ENCODE data around the gene POLR1A. TPM values are rescaled to one million over a fixed set of nuclear protein-coding genes. Genes with fewer than 3 reads are reported as not detected.

Gene POLR1A
- total and polyA plus RNA-seq, 2 of the 8 experiments (the other 6 are each of a cell fraction or from before 2014, with no cell fraction given) = 8.9 to 58.1 TPM

DNA sequence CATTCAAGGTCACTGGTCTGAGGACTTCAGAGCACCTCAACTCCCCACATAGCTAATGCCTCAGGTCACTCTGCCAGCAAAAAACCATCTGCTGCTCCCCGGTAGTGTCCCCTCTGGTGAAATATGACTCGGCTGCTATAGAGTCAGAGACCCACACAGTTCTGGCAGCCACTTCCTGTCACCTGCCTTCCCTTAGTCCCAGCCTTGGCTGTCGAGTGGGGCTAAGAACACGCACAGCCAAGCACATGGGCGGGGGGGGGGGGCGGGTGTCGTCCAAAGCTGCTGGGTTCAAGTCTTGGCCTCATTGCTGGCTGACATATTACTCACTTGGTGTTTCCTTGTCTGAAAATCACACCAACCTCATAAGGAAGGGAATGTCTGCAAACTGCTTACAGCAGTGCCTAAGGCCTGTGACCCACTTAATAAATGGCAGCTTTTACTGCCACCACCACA is 37.5 kb downstream of the POLR1A start:
- Histone ChIP-seq H3K23ac (ENCODE audit: insufficient read length) (no peak overlapping the region), H3K27ac (ENCODE audit: low read depth, low read length) (no peak overlapping the region), H3K4me1 (replicated peaks in 1 of 4; ENCODE audit: control insufficient read depth in 3 of 4, insufficient read depth in 4 of 4, low read length in 3 of 4) (no peaks in the 10 kb centered on the region), H3K9ac (replicated peaks in 1 of 4; ENCODE audit: extremely low read depth in 1 of 4, low read depth in 3 of 4, low read length in 3 of 4) (no peak overlapping the region), H2BK120ac (replicated peaks; ENCODE audit: low read depth, low read length) (no peak overlapping the region), H4K5ac (ENCODE audit: insufficient read length, low read depth, low read length) (no peak overlapping the region), H4K20me1 (replicated peaks in 1 of 2; ENCODE audit: control insufficient read depth in 1 of 2, insufficient read depth in 2 of 2, low read length in 2 of 2) (peaks cover 0 to 6% of the 10 kb centered on the region in 2 experiments), H4K91ac (replicated peaks; ENCODE audit: insufficient read length, low read length) (no peak overlapping the region), H2BK15ac (ENCODE audit: low read length) (no peak overlapping the region), H3K4me3 (ENCODE audit: extremely low read depth in 1 of 4, insufficient read depth in 2 of 4, low read depth in 3 of 4, low read length in 4 of 4) (no peak overlapping the region), H2BK20ac (ENCODE audit: low read length) (no peak overlapping the region), H3K36me3 (ENCODE audit: control insufficient read depth in 2 of 4, insufficient read depth in 4 of 4, low read length in 3 of 4) (peaks cover 25 to 76% (median 62%) of the 10 kb centered on the region in 4 experiments), H3K79me2 (ENCODE audit: control insufficient read depth in 1 of 2, insufficient read depth in 2 of 2, low read length in 2 of 2) (no peaks in the 10 kb centered on the region), H3K79me1 (ENCODE audit: low read depth, low read length) (no peaks in the 10 kb centered on the region), H3K4me2 (ENCODE audit: insufficient read depth in 1 of 2, low read depth in 2 of 2, low read length in 2 of 2) (no peak overlapping the region), H3K56ac (replicated peaks; ENCODE audit: insufficient read length, low read depth, low read length) (no peak overlapping the region), H3K18ac (ENCODE audit: extremely low read depth, low read length) (no peak overlapping the region), H2AK5ac (ENCODE audit: low read depth, low read length) (no peak overlapping the region), H3K14ac (ENCODE audit: insufficient read length) (no peak overlapping the region), H2AFZ (ENCODE audit: low read length) (no peak overlapping the region), H3K9me3 (ENCODE audit: insufficient read depth in 2 of 2, low read depth in 1 of 2, low read length in 1 of 2) (no peaks in the 10 kb centered on the region), H2BK12ac (ENCODE audit: low read depth, low read length) (no peak overlapping the region), H3K27me3 (replicated peaks in 1 of 4; ENCODE audit: control insufficient read depth in 3 of 4, extremely low read depth in 1 of 4, insufficient read depth in 3 of 4, low read length in 3 of 4) (no peaks in the 10 kb centered on the region), H3K4ac (replicated peaks; ENCODE audit: insufficient read length, low read depth, low read length) (no peak overlapping the region), H3K23me2 (ENCODE audit: low read depth, low read length) (no peaks in the 10 kb centered on the region), H2BK5ac (ENCODE audit: low read depth, low read length) (no peak overlapping the region), H4K8ac (ENCODE audit: extremely low read depth, insufficient read depth, low read length) (no peak overlapping the region)
- ChIA-PET CTCF (ENCODE audit: partially characterized antibody) (interaction anchor here (1.2 to 4.4 kb wide), 2 partner anchors 11 to 43 kb away, joined by 3 to 27 read pairs; no protein-coding TSS in a partner anchor), POLR2A (ENCODE audit: partially characterized antibody) (no interaction called here)
- FAIRE-seq (no peak), DNase-seq (ENCODE audit: low read depth in 1 of 2, low spot score in 2 of 2) (no peak)
- WGBS, 2 experiments (ENCODE audit: extremely low coverage in 1 of 2, insufficient coverage in 1 of 2, insufficient read length in 1 of 2, insufficient replicate concordance in 2 of 2, low coverage in 1 of 2, low lambda C conversion rate in 2 of 2, missing lambda C conversion rate in 1 of 2) = 91% methylated on average over 7 of the region's 7 CpGs; no CpG with 5 or more reads in 1 of the 2 experiments
- TF ChIP-seq RAD21 (IDR thresholded peaks at IDR 0.05 in 1 of 2, conservative IDR thresholded peaks at IDR 0.05 in 1 of 2; ENCODE audit: low read depth in 2 of 2, low read length in 2 of 2) = no peak
- no peak for TF ChIP-seq SIX5 (IDR thresholded peaks at IDR 0.05; ENCODE audit: low read depth, low read length)
- no peak for TF ChIP-seq TAF7 (optimal IDR thresholded peaks at IDR 0.05; ENCODE audit: borderline replicate concordance, low read depth, low read length)
- TF ChIP-seq TAF1 (IDR thresholded peaks at IDR 0.05; ENCODE audit: low read depth, low read length) = no peak
- TF ChIP-seq SP1 (IDR thresholded peaks at IDR 0.05; ENCODE audit: low read depth, low read length) = no peak
- no peak for TF ChIP-seq POLR2A (IDR thresholded peaks at IDR 0.05; ENCODE audit: control extremely low read depth in 1 of 2, low read depth in 2 of 2, low read length in 2 of 2)
- TF ChIP-seq CEBPB (IDR thresholded peaks at IDR 0.05; ENCODE audit: low read depth, low read length) = no peak
- no peak for TF ChIP-seq SIN3A (conservative IDR thresholded peaks at IDR 0.05 in 1 of 2, IDR thresholded peaks at IDR 0.05 in 1 of 2; ENCODE audit: low read depth in 1 of 2, low read length in 2 of 2)
- TF ChIP-seq, protein P1, sequence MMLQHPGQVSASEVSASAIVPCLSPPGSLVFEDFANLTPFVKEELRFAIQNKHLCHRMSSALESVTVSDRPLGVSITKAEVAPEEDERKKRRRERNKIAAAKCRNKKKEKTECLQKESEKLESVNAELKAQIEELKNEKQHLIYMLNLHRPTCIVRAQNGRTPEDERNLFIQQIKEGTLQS (IDR thresholded peaks at IDR 0.05; ENCODE audit: insufficient read depth, low read depth, low read length) = no peak
- TF ChIP-seq SUZ12 (IDR thresholded peaks at IDR 0.05; ENCODE audit: low read length) = no peak
- TF ChIP-seq EP300 (IDR thresholded peaks at IDR 0.05; ENCODE audit: borderline replicate concordance in 1 of 2, low read depth in 2 of 2, low read length in 2 of 2) = no peak
- TF ChIP-seq SP2 (IDR thresholded peaks at IDR 0.05; ENCODE audit: low read length) = no peak
- no peak for TF ChIP-seq RXRA (IDR thresholded peaks at IDR 0.05; ENCODE audit: insufficient read depth, low read depth, low read length)
- TF ChIP-seq POU5F1 (IDR thresholded peaks at IDR 0.05; ENCODE audit: low read depth, low read length) = no peak

Measured in H1 (cell line).